ENCODE results near the gene KATNIP. TPM values are rescaled to one million over a fixed set of nuclear protein-coding genes. Genes with fewer than 3 reads are reported as not detected.

KATNIP gene
- total RNA-seq, 1 experiment from 2014 or later = 23.0 TPM

DNA sequence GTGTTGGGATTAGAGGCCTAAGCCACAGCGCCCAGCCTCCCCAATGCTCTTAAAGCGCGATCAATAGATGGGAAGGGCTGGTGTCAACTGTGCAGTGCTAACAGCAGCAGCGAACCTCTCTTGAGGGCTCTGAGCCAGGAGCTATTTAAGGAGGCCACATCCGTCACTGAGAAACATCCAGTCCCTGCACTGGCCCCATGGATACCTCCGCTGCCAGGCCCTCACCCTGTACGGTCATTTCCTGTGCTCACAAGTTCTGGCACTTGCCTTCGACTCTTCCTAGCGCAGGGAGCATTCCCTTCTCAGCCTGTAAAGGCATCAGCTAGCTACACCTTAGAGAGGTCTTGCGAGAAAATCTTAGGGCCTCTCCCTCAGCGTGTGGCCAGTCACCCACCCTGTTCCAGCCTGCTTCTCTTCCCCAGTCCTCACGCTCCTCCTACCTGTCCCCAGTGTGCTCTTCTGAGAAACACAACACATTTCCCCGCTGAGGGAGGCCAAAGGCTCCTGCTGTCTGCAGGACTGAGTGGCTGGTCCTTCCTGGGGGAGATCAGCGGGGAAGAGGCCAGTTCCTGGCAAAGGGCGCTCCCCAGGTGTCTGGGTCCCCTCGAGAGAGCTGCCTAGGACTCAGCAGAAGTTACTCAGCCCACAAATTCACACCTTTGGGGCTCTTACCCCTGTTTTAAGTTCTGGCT, 28.8 kb upstream of the KATNIP start:
- Mint-ChIP-seq H3K4me1 (peaks cover 3% of the 10 kb centered on the region; the same call in 1 of the 2 replicates), H3K9me3 (peaks cover 10% of the 10 kb centered on the region), H3K36me3 (peaks cover 51% of the 10 kb centered on the region), H3K4me3 (no peak overlapping the region), H3K27me3 (ENCODE audit: low read depth) (no peaks in the 10 kb centered on the region), H3K27ac (no peak overlapping the region; the same call in 1 of the 2 replicates)
- CTCF ChIA-PET = no interaction called here
- TF ChIP-seq TP53 (CRISPR knock-in tag; IDR thresholded peaks at IDR 0.05) (no peak), ATF2 (CRISPR knock-in tag; IDR thresholded peaks at IDR 0.05; ENCODE audit: borderline replicate concordance, low read depth) (no peak), E2F1 (CRISPR knock-in tag; IDR thresholded peaks at IDR 0.05) (no peak), ERG (CRISPR knock-in tag; IDR thresholded peaks at IDR 0.05) (no peak), RELA (CRISPR knock-in tag; IDR thresholded peaks at IDR 0.05; ENCODE audit: borderline replicate concordance) (no peak), JAZF1 (CRISPR knock-in tag; IDR thresholded peaks at IDR 0.05) (no peak), ZBTB21 (CRISPR knock-in tag; IDR thresholded peaks at IDR 0.05; ENCODE audit: borderline replicate concordance) (no peak)
- TF ChIP-seq, protein P1, sequence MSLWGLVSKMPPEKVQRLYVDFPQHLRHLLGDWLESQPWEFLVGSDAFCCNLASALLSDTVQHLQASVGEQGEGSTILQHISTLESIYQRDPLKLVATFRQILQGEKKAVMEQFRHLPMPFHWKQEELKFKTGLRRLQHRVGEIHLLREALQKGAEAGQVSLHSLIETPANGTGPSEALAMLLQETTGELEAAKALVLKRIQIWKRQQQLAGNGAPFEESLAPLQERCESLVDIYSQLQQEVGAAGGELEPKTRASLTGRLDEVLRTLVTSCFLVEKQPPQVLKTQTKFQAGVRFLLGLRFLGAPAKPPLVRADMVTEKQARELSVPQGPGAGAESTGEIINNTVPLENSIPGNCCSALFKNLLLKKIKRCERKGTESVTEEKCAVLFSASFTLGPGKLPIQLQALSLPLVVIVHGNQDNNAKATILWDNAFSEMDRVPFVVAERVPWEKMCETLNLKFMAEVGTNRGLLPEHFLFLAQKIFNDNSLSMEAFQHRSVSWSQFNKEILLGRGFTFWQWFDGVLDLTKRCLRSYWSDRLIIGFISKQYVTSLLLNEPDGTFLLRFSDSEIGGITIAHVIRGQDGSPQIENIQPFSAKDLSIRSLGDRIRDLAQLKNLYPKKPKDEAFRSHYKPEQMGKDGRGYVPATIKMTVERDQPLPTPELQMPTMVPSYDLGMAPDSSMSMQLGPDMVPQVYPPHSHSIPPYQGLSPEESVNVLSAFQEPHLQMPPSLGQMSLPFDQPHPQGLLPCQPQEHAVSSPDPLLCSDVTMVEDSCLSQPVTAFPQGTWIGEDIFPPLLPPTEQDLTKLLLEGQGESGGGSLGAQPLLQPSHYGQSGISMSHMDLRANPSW (CRISPR knock-in tag; conservative IDR thresholded peaks at IDR 0.05; ENCODE audit: low read depth) = no peak
- TF ChIP-seq, protein P2, sequence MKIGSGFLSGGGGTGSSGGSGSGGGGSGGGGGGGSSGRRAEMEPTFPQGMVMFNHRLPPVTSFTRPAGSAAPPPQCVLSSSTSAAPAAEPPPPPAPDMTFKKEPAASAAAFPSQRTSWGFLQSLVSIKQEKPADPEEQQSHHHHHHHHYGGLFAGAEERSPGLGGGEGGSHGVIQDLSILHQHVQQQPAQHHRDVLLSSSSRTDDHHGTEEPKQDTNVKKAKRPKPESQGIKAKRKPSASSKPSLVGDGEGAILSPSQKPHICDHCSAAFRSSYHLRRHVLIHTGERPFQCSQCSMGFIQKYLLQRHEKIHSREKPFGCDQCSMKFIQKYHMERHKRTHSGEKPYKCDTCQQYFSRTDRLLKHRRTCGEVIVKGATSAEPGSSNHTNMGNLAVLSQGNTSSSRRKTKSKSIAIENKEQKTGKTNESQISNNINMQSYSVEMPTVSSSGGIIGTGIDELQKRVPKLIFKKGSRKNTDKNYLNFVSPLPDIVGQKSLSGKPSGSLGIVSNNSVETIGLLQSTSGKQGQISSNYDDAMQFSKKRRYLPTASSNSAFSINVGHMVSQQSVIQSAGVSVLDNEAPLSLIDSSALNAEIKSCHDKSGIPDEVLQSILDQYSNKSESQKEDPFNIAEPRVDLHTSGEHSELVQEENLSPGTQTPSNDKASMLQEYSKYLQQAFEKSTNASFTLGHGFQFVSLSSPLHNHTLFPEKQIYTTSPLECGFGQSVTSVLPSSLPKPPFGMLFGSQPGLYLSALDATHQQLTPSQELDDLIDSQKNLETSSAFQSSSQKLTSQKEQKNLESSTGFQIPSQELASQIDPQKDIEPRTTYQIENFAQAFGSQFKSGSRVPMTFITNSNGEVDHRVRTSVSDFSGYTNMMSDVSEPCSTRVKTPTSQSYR (CRISPR knock-in tag; IDR thresholded peaks at IDR 0.05) = no peak
- TF ChIP-seq, protein P3, sequence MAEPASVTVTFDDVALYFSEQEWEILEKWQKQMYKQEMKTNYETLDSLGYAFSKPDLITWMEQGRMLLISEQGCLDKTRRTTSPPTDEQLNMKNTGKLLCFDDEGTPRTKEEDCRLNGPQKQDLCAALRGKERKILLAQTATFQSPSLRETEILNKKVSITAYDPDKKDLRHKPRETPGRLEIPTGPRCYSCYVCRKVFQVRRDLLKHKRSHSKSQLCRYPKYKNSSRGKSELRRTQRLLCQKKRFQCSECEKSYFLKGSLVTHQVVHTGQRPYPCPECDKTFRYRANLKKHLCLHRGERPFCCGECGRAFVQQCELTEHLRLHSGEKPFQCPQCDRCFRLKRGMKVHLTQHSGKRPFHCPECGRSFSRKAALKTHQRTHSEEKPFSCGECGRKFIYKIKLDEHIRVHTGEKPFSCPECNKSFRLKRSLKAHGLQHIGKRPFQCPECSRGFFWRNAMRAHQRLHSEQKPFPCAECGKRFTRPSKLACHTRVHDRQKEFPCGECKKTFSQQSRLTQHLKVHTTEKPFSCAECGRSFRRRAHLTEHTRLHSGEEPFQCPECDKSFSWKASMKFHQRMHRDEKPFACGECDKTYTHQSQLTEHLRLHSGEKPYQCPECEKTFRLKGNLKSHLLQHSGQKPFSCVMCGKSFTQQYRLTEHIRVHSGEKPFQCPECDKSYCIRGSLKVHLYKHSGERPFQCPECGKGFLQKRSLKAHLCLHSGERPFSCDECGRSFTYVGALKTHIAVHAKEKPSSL (CRISPR knock-in tag; conservative IDR thresholded peaks at IDR 0.05) = no peak
- POLR2A ChIA-PET = no interaction called here
- DNase-seq (ENCODE audit: low spot score) (no peak), ATAC-seq (no peak)

DNA sequence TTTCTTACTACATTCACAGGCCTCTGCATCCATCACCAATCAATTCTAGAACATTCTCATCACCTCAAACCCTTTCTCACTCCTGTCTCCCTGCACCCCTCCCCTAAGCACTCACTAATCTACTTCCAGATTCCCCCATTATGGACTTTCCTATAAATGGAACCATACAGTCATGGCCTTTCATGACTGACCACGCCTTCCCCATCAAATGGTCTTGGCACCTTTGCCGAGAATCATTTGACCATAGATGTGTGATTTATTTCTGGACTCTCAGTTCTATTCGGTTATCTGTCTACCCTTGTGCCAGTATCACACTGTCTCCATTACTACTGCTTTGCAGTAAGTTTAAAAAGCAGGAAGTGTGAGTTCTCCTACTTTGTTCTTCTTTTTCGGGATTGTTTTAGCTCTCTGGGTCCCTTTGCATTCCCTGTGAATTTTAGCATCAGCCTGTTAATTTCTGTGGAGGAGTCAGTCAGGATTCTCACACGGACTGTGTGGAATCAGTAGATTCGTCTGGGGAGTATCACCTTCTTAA, 27.7 kb upstream of the KATNIP start:
- POLR2A ChIA-PET = no interaction called here
- CTCF ChIA-PET = no interaction called here
- no peak for ATAC-seq
- no peaks in the 10 kb centered on the region for H3K27me3 Mint-ChIP-seq (ENCODE audit: low read depth)
- H3K36me3 Mint-ChIP-seq = peaks cover 61% of the 10 kb centered on the region
- no peak for DNase-seq (ENCODE audit: low spot score)
- H3K27ac Mint-ChIP-seq = 0 out of 2 replicates have a peak overlapping the region, but pooled peaks have one; percentile 14
- no peak overlapping the region for H3K4me3 Mint-ChIP-seq
- H3K4me1 Mint-ChIP-seq = peaks cover 3% of the 10 kb centered on the region; the same call in 1 of the 2 replicates
- peaks cover 10% of the 10 kb centered on the region for H3K9me3 Mint-ChIP-seq
- TF ChIP-seq TEAD1 (CRISPR knock-in tag; IDR thresholded peaks at IDR 0.05) (no peak), E2F1 (CRISPR knock-in tag; IDR thresholded peaks at IDR 0.05) (no peak), CBFB (CRISPR knock-in tag; IDR thresholded peaks at IDR 0.05; ENCODE audit: low read depth) (no peak), PRRX2 (CRISPR knock-in tag; IDR thresholded peaks at IDR 0.05) (no peak), FOXP1 (CRISPR knock-in tag; IDR thresholded peaks at IDR 0.05; ENCODE audit: borderline replicate concordance) (no peak), SMAD3 (CRISPR knock-in tag; IDR thresholded peaks at IDR 0.05; ENCODE audit: borderline replicate concordance) (no peak), ZNF121 (CRISPR knock-in tag; IDR thresholded peaks at IDR 0.05) (no peak), ZMAT4 (CRISPR knock-in tag; IDR thresholded peaks at IDR 0.05) (no peak), ZNF232 (CRISPR knock-in tag; IDR thresholded peaks at IDR 0.05) (no peak), FOXJ3 (CRISPR knock-in tag; IDR thresholded peaks at IDR 0.05; ENCODE audit: borderline replicate concordance) (no peak)
